ENCODE results near the gene SMIM1.

GRCh38 chr1:3744646-3745045, 27.9 kb upstream of the SMIM1 start:
- TF ChIP-seq CTCF (IDR thresholded peaks at IDR 0.05; ENCODE audit: low read depth, low read length, poor library complexity, severe bottlenecking) (no peak), EZH2phosphoT487 (IDR thresholded peaks at IDR 0.05; ENCODE audit: borderline replicate concordance, low read length) (no peak)
